PC-9 (cell line): Measurements from ENCODE around the gene CCDC86.

Experiments used
- EZH2 ChIP-seq: fragments of 200-600 bp; sonication (generic); IDR thresholded peaks from 2 replicates; pipeline ENCODE4 v1.8.0; 2017; ENCODE audit warnings: antibody characterized with exemption, low read depth
- TF ChIP-seq, protein P1 (sequence below): fragments of 200-600 bp; sonication (generic); conservative IDR thresholded peaks from 2 replicates; pipeline ENCODE4 v1.6.1; 2017; ENCODE audit warnings: mixed run types, antibody characterized with exemption, mild to moderate bottlenecking, moderate library complexity

DNA sequence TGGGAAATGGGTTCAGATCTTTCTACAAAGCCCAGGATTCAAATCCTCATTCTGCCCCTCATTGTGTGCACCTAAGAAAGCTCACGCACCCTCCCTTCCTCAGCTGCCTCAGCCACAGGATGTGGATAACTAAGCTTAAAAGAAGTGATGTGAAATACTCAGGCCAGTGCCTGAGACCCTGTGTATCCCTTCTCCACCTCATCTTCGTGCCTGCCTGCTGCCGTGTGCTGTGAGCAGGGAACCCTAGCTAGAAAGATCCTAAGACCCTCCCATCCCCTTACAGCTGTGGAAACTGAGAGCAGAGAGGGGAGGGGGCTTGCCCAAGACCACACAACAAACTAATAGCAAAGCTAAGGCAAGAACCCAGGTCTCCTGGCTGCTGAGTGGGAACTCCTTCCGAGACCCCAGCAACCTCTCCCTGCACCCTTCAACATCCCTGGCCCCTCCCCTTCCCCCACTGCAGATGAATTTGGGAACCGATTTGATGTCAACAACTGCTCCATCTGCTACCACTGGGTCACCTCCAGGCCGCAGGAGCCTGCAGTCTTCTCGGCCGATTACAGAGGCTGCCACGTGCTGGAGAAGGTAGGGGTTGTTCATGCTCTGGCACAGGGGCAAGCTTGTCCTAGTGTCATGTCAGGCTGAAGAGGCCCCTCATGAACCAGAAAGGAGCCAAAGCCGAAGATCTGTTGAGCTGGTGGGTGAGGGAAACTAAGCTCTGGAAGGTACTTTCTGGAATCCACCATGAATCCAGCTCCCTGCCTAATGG, 27.0 kb downstream of the CCDC86 start:
- TF ChIP-seq, protein P1, sequence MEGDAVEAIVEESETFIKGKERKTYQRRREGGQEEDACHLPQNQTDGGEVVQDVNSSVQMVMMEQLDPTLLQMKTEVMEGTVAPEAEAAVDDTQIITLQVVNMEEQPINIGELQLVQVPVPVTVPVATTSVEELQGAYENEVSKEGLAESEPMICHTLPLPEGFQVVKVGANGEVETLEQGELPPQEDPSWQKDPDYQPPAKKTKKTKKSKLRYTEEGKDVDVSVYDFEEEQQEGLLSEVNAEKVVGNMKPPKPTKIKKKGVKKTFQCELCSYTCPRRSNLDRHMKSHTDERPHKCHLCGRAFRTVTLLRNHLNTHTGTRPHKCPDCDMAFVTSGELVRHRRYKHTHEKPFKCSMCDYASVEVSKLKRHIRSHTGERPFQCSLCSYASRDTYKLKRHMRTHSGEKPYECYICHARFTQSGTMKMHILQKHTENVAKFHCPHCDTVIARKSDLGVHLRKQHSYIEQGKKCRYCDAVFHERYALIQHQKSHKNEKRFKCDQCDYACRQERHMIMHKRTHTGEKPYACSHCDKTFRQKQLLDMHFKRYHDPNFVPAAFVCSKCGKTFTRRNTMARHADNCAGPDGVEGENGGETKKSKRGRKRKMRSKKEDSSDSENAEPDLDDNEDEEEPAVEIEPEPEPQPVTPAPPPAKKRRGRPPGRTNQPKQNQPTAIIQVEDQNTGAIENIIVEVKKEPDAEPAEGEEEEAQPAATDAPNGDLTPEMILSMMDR = no peak
- TF ChIP-seq EZH2 = no peak
